ENCODE results near the gene GOT1. TPM values are rescaled to one million over a fixed set of nuclear protein-coding genes. Genes with fewer than 3 reads are reported as not detected.

GOT1 gene
- total RNA-seq, 1 experiment from 2014 or later, result 51.6 TPM

DNA sequence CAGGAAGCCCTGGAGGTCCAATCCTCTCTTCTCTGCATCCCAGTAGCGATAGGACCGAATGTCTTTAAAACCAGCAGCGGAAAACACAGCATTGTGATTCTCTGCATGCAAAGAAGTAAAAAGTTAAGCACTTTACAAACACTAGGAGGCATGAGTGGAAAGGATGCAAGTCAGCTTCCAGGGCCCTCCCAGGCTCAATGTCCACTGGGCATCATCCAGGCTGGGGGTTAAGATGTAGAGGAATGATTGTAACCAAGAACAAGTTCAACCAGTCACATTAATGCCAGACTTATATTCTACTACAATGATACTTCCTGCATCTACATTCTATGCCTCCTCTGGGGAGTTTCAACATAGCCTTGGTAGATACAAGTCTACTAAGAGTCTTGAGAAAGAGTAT, 24.3 kb downstream of the GOT1 start:
- Histone ChIP-seq H3K4me1 (ENCODE audit: control insufficient read depth, insufficient read depth, low read length) (no peaks in the 10 kb centered on the region), H3K9me3 (ENCODE audit: control insufficient read depth, insufficient read depth, low read depth, low read length) (no peaks in the 10 kb centered on the region), H3K27me3 (ENCODE audit: control insufficient read depth, insufficient read depth, low read length) (no peaks in the 10 kb centered on the region), H3K4me3 (ENCODE audit: low read depth in 2 of 2, low read length in 2 of 2) (no peak overlapping the region), H3K36me3 (ENCODE audit: control insufficient read depth, insufficient read depth, low read length) (peaks cover 17% of the 10 kb centered on the region), H3K27ac (ENCODE audit: low read length) (no peak overlapping the region)
- BruUV-seq (replicated peaks), result no TSS peak
- ATAC-seq (no peak), DNase-seq (ENCODE audit: low read depth, low spot score) (no peak)
- POLR2A ChIA-PET, result no interaction called here
- intact Hi-C loops (cut with micrococcal nuclease; ENCODE audit: unreplicated experiment) (no loop called here), in situ Hi-C loops (cut with HindIII; ENCODE audit: low pct_unique_long_range_greater_than_20kb, low sequenced_read_pairs) (no loop called here)
- TF ChIP-seq, protein P1, sequence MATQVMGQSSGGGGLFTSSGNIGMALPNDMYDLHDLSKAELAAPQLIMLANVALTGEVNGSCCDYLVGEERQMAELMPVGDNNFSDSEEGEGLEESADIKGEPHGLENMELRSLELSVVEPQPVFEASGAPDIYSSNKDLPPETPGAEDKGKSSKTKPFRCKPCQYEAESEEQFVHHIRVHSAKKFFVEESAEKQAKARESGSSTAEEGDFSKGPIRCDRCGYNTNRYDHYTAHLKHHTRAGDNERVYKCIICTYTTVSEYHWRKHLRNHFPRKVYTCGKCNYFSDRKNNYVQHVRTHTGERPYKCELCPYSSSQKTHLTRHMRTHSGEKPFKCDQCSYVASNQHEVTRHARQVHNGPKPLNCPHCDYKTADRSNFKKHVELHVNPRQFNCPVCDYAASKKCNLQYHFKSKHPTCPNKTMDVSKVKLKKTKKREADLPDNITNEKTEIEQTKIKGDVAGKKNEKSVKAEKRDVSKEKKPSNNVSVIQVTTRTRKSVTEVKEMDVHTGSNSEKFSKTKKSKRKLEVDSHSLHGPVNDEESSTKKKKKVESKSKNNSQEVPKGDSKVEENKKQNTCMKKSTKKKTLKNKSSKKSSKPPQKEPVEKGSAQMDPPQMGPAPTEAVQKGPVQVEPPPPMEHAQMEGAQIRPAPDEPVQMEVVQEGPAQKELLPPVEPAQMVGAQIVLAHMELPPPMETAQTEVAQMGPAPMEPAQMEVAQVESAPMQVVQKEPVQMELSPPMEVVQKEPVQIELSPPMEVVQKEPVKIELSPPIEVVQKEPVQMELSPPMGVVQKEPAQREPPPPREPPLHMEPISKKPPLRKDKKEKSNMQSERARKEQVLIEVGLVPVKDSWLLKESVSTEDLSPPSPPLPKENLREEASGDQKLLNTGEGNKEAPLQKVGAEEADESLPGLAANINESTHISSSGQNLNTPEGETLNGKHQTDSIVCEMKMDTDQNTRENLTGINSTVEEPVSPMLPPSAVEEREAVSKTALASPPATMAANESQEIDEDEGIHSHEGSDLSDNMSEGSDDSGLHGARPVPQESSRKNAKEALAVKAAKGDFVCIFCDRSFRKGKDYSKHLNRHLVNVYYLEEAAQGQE (IDR thresholded peaks at IDR 0.05; ENCODE audit: insufficient read depth in 1 of 2, low read depth in 2 of 2, low read length in 1 of 2), result no peak
- TF ChIP-seq, protein P2, sequence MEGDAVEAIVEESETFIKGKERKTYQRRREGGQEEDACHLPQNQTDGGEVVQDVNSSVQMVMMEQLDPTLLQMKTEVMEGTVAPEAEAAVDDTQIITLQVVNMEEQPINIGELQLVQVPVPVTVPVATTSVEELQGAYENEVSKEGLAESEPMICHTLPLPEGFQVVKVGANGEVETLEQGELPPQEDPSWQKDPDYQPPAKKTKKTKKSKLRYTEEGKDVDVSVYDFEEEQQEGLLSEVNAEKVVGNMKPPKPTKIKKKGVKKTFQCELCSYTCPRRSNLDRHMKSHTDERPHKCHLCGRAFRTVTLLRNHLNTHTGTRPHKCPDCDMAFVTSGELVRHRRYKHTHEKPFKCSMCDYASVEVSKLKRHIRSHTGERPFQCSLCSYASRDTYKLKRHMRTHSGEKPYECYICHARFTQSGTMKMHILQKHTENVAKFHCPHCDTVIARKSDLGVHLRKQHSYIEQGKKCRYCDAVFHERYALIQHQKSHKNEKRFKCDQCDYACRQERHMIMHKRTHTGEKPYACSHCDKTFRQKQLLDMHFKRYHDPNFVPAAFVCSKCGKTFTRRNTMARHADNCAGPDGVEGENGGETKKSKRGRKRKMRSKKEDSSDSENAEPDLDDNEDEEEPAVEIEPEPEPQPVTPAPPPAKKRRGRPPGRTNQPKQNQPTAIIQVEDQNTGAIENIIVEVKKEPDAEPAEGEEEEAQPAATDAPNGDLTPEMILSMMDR (IDR thresholded peaks at IDR 0.05), result no peak; the same call in 1 of the 2 replicates
- TF ChIP-seq TCF7L2 (IDR thresholded peaks at IDR 0.05; ENCODE audit: low read depth, low read length) (no peak), POLR2AphosphoS5 (IDR thresholded peaks at IDR 0.05; ENCODE audit: low read depth, low read length) (no peak), SIN3A (IDR thresholded peaks at IDR 0.05; ENCODE audit: borderline replicate concordance, insufficient read depth, low read depth, low read length) (no peak)
- CTCF ChIA-PET, result no interaction called here

DNA sequence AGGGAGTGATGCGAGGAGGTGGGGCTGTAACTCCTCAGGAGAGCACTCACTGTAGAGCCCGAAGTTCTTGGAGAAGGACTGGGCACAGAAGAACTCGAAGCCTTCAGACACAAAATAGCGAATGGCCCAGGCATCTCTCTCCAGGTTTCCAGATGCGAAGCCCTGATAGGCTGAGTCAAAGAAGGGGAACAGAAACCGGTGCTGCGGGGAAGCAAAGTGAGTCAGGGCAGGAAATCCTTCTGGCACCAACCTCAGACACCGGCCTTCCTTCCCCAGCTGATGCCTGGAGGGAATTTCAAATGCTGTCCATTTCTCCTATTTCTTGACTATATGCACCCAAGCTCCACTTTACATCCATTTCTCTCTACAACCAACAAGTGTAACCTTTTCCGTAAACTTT, 26.8 kb downstream of the GOT1 start:
- ATAC-seq (no peak), DNase-seq (ENCODE audit: low read depth, low spot score) (no peak)
- POLR2A ChIA-PET, result no interaction called here
- Histone ChIP-seq H3K27me3 (ENCODE audit: control insufficient read depth, insufficient read depth, low read length) (no peaks in the 10 kb centered on the region), H3K27ac (ENCODE audit: low read length) (no peak overlapping the region), H3K4me1 (ENCODE audit: control insufficient read depth, insufficient read depth, low read length) (no peaks in the 10 kb centered on the region), H3K4me3 (ENCODE audit: low read depth in 2 of 2, low read length in 2 of 2) (no peak overlapping the region), H3K36me3 (ENCODE audit: control insufficient read depth, insufficient read depth, low read length) (peaks cover 21% of the 10 kb centered on the region), H3K9me3 (ENCODE audit: control insufficient read depth, insufficient read depth, low read depth, low read length) (no peaks in the 10 kb centered on the region)
- BruUV-seq (replicated peaks), result no TSS peak
- CTCF ChIA-PET, result no interaction called here
- in situ Hi-C loops (cut with HindIII; ENCODE audit: low pct_unique_long_range_greater_than_20kb, low sequenced_read_pairs), result no loop called here
- intact Hi-C loops (cut with micrococcal nuclease; ENCODE audit: unreplicated experiment), result no loop called here
- TF ChIP-seq, protein P1 (IDR thresholded peaks at IDR 0.05; ENCODE audit: insufficient read depth in 1 of 2, low read depth in 2 of 2, low read length in 1 of 2), result no peak
- no peak for TF ChIP-seq POLR2AphosphoS5 (IDR thresholded peaks at IDR 0.05; ENCODE audit: low read depth, low read length)
- no peak for TF ChIP-seq TCF7L2 (IDR thresholded peaks at IDR 0.05; ENCODE audit: low read depth, low read length)
- TF ChIP-seq, protein P2 (IDR thresholded peaks at IDR 0.05), result no peak
- TF ChIP-seq SIN3A (IDR thresholded peaks at IDR 0.05; ENCODE audit: borderline replicate concordance, insufficient read depth, low read depth, low read length), result no peak
